Endothelial cell of umbilical vein (primary cell): Measurements from ENCODE around the gene REEP1. TPM values are rescaled to one million over a fixed set of nuclear protein-coding genes. Genes with fewer than 3 reads are reported as not detected.

Experiments
- BruUV-seq: library from RNA; stranded (reverse); fragments of 400-500 nt; replicated peaks from 2 replicates; lab custom pipeline; 2021; lab: Mats Ljungman, UMichigan
- CTCF ChIA-PET: fragments of 300-600, 350-600 bp; sonication (Branson Sonifier 250); formaldehyde crosslinking; loops from one replicate; lab custom pipeline; 2021; ENCODE audit warnings: antibody characterized with exemption, inconsistent platforms; lab: Charles Lee
- POLR2A ChIA-PET: fragments of 300-600, 350-600 bp; sonication (Branson Sonifier 250); formaldehyde crosslinking; loops from one replicate; lab custom pipeline; 2021; ENCODE audit warnings: antibody characterized with exemption, inconsistent platforms; lab: Charles Lee
- DNase-seq: peaks from one replicate; pipeline ENCODE4 v3.0.0-alpha.2; 2011; ENCODE audit warnings: low read depth, low spot score
- FAIRE-seq: peaks from 2 replicates; lab custom pipeline; 2011; peaks lifted over from hg19 to GRCh38; lab: Jason Lieb, UNC
- H2AFZ ChIP-seq: 2 replicates; pipeline ENCODE4 v1.6.0; 2012; ENCODE audit warnings: low read depth, low read length, control low read depth, inconsistent platforms
- H3K27ac ChIP-seq: 2 replicates; pipeline ENCODE4 v1.5.1; 2011; ENCODE audit warnings: low read depth, mild to moderate bottlenecking, control low read depth, low read length, moderate library complexity; ENCODE audit not compliant: insufficient read depth
- H3K27me3 ChIP-seq, 2 experiments: 2 replicates each; pipeline versions ENCODE4 v1.6.0 to v1.6.1; 2011; ENCODE audit warnings: low read length in 2 of 2, mixed read lengths in 1 of 2; ENCODE audit not compliant: control insufficient read depth in 2 of 2, insufficient read depth in 2 of 2
- H3K36me3 ChIP-seq, 2 experiments: 2 replicates in 1 of 2; 3 replicates in 1 of 2; pipeline ENCODE4 v1.5.1; 2011; ENCODE audit warnings: low read length in 2 of 2, mild to moderate bottlenecking in 1 of 2, moderate library complexity in 1 of 2; ENCODE audit not compliant: control insufficient read depth in 2 of 2, insufficient read depth in 2 of 2; ENCODE audit errors: extremely low read depth in 1 of 2
- H3K4me1 ChIP-seq: 3 replicates; pipeline ENCODE4 v1.5.1; 2011; ENCODE audit warnings: mild to moderate bottlenecking, low read length; ENCODE audit not compliant: control insufficient read depth, insufficient read depth; ENCODE audit errors: extremely low read depth
- H3K4me2 ChIP-seq: 2 replicates; pipeline ENCODE4 v1.6.1; 2011; ENCODE audit warnings: low read length, control low read depth, mixed read lengths; ENCODE audit not compliant: insufficient read depth
- H3K4me3 ChIP-seq, 3 experiments: fragments of 200-600 bp in 1 of 3; sonication (generic), shearing (Covaris generic) in 1 of 3; replicated peaks in 1 of 3; 2 replicates each; pipeline ENCODE4 v1.5.1; 2011 to 2016; ENCODE audit warnings: control low read depth in 3 of 3, low read length in 3 of 3, mild to moderate bottlenecking in 2 of 3, inconsistent platforms in 1 of 3, low read depth in 1 of 3, moderate library complexity in 1 of 3; ENCODE audit not compliant: insufficient read depth in 1 of 3
- H3K79me2 ChIP-seq: 2 replicates; pipeline ENCODE4 v1.6.0; 2012; ENCODE audit warnings: low read length, inconsistent platforms; ENCODE audit not compliant: control insufficient read depth, insufficient read depth
- H3K9ac ChIP-seq: replicated peaks from 2 replicates; pipeline ENCODE3; 2011; ENCODE audit warnings: low read length, control low read depth; ENCODE audit not compliant: insufficient read depth; ENCODE audit errors: extremely low read depth
- H3K9me1 ChIP-seq: replicated peaks from 3 replicates; pipeline ENCODE4 v1.6.0; 2011; ENCODE audit warnings: mild to moderate bottlenecking, low read length; ENCODE audit not compliant: control insufficient read depth, insufficient read depth; ENCODE audit errors: extremely low read depth
- H3K9me3 ChIP-seq: replicated peaks from 2 replicates; pipeline ENCODE4 v1.5.1; 2012; ENCODE audit warnings: low read length, inconsistent platforms; ENCODE audit not compliant: control insufficient read depth, insufficient read depth
- H4K20me1 ChIP-seq: replicated peaks from 2 replicates; pipeline ENCODE3; 2011; ENCODE audit warnings: mild to moderate bottlenecking, low read length; ENCODE audit not compliant: control insufficient read depth, insufficient read depth; ENCODE audit errors: extremely low read depth
- CTCF ChIP-seq, 2 donors: IDR thresholded peaks; 1 replicate in 1 of 2; 2 replicates in 1 of 2; pipeline ENCODE4 v1.5.1; 2011; ENCODE audit warnings: low read length in 2 of 2, mild to moderate bottlenecking in 2 of 2, moderate library complexity in 2 of 2, control low read depth in 1 of 2, inconsistent platforms in 1 of 2, low read depth in 1 of 2; ENCODE audit not compliant: insufficient read depth in 1 of 2; ENCODE audit errors: extremely low read depth in 1 of 2
- EZH2 ChIP-seq: IDR thresholded peaks from 2 replicates; pipeline ENCODE4 v1.6.1; 2012; ENCODE audit warnings: borderline replicate concordance, low read depth, mild to moderate bottlenecking, moderate library complexity, low read length, inconsistent platforms; ENCODE audit not compliant: severe bottlenecking
- FOS ChIP-seq: IDR thresholded peaks from 2 replicates; pipeline ENCODE4 v1.6.1; 2011; ENCODE audit warnings: mild to moderate bottlenecking, low read length, moderate library complexity, borderline replicate concordance; ENCODE audit not compliant: insufficient read depth
- GATA2 ChIP-seq: IDR thresholded peaks from 2 replicates; pipeline ENCODE4 v1.7.0; 2011; ENCODE audit warnings: low read depth, mild to moderate bottlenecking, moderate library complexity, mixed read lengths, low read length; ENCODE audit not compliant: insufficient read length, insufficient read depth
- JUN ChIP-seq: IDR thresholded peaks from 2 replicates; pipeline ENCODE4 v1.6.1; 2011; ENCODE audit warnings: borderline replicate concordance, low read depth; ENCODE audit not compliant: insufficient read length, insufficient read depth
- MAX ChIP-seq: IDR thresholded peaks from 2 replicates; pipeline ENCODE4 v1.6.1; 2011; ENCODE audit not compliant: insufficient read depth, insufficient read length
- MYC ChIP-seq: IDR thresholded peaks from one replicate; pipeline ENCODE4 v1.6.1; 2011; ENCODE audit warnings: mild to moderate bottlenecking, low read depth, low read length
- POLR2A ChIP-seq: IDR thresholded peaks from 2 replicates; pipeline ENCODE4 v1.6.1; 2012; ENCODE audit warnings: low read depth, mild to moderate bottlenecking, control low read depth, low read length
- POLR2AphosphoS5 ChIP-seq: IDR thresholded peaks from 2 replicates; pipeline ENCODE4 v1.6.1; 2012; ENCODE audit warnings: low read depth, mild to moderate bottlenecking, control low read depth, low read length, moderate library complexity; ENCODE audit not compliant: insufficient read depth
- dilution Hi-C: fragments of 300-500 bp; cut with MboI; formaldehyde crosslinking; loops from one replicate; pipeline ENCODE4 v1.15.0; 2019; ENCODE audit warnings: low sequenced_read_pairs; ENCODE audit not compliant: extremely low pct_ligation_motif_present
- intact Hi-C: fragments of 100-400 bp; cut with micrococcal nuclease; formaldehyde crosslinking; loops from one replicate; pipeline ENCODE4 v1.10.0; 2022
- polyA plus RNA-seq, 4 experiments: library from polyadenylated mRNA; depleted of rRNA in 3 of 4; stranded (reverse) in 3 of 4; unstranded in 1 of 4; fragments of >200 nt; gene quantifications; 2 replicates each; pipeline versions ENCODE4 v1.2.1 to v1.2.3, GENCODE V29; 2011 to 2012; ENCODE audit warnings: missing spikeins in 1 of 4
- total RNA-seq: library from RNA; stranded (reverse); gene quantifications from 2 replicates; pipeline ENCODE4 v1.2.3, GENCODE V29; 2021

The REEP1 gene
- total and polyA plus RNA-seq, 2 donors (not counting 3 experiments of a cell fraction or from before 2014, with no cell fraction given): 0.11 to 0.53 TPM

- Histone ChIP-seq H3K9ac (no peak overlapping the region), H3K27ac (no peak overlapping the region), H3K9me3 (no peaks in the 10 kb centered on the region), H3K4me1 (peaks cover 7% of the 10 kb centered on the region), H4K20me1 (no peaks in the 10 kb centered on the region), H3K79me2 (no peaks in the 10 kb centered on the region), H3K4me3 (no peak overlapping the region), H3K4me2 (no peak overlapping the region), H3K9me1 (no peaks in the 10 kb centered on the region), H3K27me3 (peaks cover 8 to 19% of the 10 kb centered on the region in 2 experiments), H3K36me3 (no peaks in the 10 kb centered on the region), H2AFZ (no peak overlapping the region)
- FAIRE-seq (no peak), DNase-seq (no peak)
- intact Hi-C loops (no loop called here), dilution Hi-C loops (no loop called here)
- ChIA-PET CTCF (no interaction called here), POLR2A (no interaction called here)
- no peak for TF ChIP-seq JUN
- TF ChIP-seq CTCF (IDR thresholded peaks at IDR 0.05; ENCODE audit: extremely low read depth in 1 of 2, insufficient read depth in 1 of 2, low read depth in 1 of 2, low read length in 2 of 2): no peak
- no peak for TF ChIP-seq GATA2
- TF ChIP-seq POLR2A: no peak
- BruUV-seq: no TSS peak
Observed at GRCh38 chr2:86275962-86276361, 61.5 kb downstream of the REEP1 start.

GRCh38 chr2:86275384-86275799, 62.0 kb downstream of the REEP1 start:
- Histone ChIP-seq H3K27me3 (peaks cover 7 to 19% of the 10 kb centered on the region in 2 experiments), H4K20me1 (no peaks in the 10 kb centered on the region), H3K4me3 (no peak overlapping the region), H3K4me2 (no peak overlapping the region), H3K79me2 (no peaks in the 10 kb centered on the region), H3K9me1 (no peaks in the 10 kb centered on the region), H3K36me3 (no peaks in the 10 kb centered on the region), H3K9ac (no peak overlapping the region), H2AFZ (no peak overlapping the region), H3K9me3 (no peaks in the 10 kb centered on the region), H3K4me1 (peaks cover 7% of the 10 kb centered on the region), H3K27ac (no peak overlapping the region)
- dilution Hi-C loops (no loop called here), intact Hi-C loops (no loop called here)
- DNase-seq (no peak), FAIRE-seq (no peak)
- no TSS peak for BruUV-seq
- POLR2A ChIA-PET: no interaction called here
- CTCF ChIA-PET: no interaction called here
- TF ChIP-seq POLR2AphosphoS5: no peak
- no peak for TF ChIP-seq GATA2
- no peak for TF ChIP-seq POLR2A
- TF ChIP-seq MYC: no peak
- no peak for TF ChIP-seq EZH2
- TF ChIP-seq CTCF (IDR thresholded peaks at IDR 0.05; ENCODE audit: extremely low read depth in 1 of 2, insufficient read depth in 1 of 2, low read depth in 1 of 2, low read length in 2 of 2): no peak
- TF ChIP-seq MAX: no peak
- TF ChIP-seq JUN: no peak
- no peak for TF ChIP-seq FOS
